Loucy (cell line): ENCODE measurements around the gene RNF7.

Experiments
- H2AFZ ChIP-seq: fragments of 200-600 bp; sonication (generic); 2 replicates; pipeline ENCODE4 v1.6.0; 2016; ENCODE audit warnings: antibody characterized with exemption, mild to moderate bottlenecking, low read length, moderate library complexity
- H3F3A ChIP-seq: fragments of 200-600 bp; 2 replicates; pipeline ENCODE4 v1.6.0; 2016; ENCODE audit warnings: antibody characterized with exemption, low read depth, mild to moderate bottlenecking
- H3K27me3 ChIP-seq: fragments of 200-600 bp; sonication (generic); 2 replicates; pipeline ENCODE4 v1.6.1; 2014; ENCODE audit warnings: low read length, mild to moderate bottlenecking; ENCODE audit not compliant: insufficient read depth, poor library complexity, severe bottlenecking
- H3K36me3 ChIP-seq: fragments of 200-600 bp; sonication (generic); 2 replicates; pipeline ENCODE4 v1.6.1; 2016; ENCODE audit warnings: low read length; ENCODE audit not compliant: insufficient read depth
- H3K4me1 ChIP-seq: fragments of 200-600 bp; sonication (generic); 2 replicates; pipeline ENCODE4 v1.5.1; 2014; ENCODE audit warnings: low read length, mild to moderate bottlenecking; ENCODE audit not compliant: insufficient read depth, poor library complexity, severe bottlenecking
- H3K4me2 ChIP-seq: fragments of 200-600 bp; sonication (generic); 2 replicates; pipeline ENCODE4 v1.6.0; 2014; ENCODE audit warnings: antibody characterized with exemption, low read length, low read depth, mild to moderate bottlenecking; ENCODE audit not compliant: poor library complexity, severe bottlenecking
- H3K4me3 ChIP-seq: fragments of 200-600 bp; sonication (generic); 2 replicates; pipeline ENCODE4 v1.5.1; 2014; ENCODE audit warnings: low read length, mild to moderate bottlenecking, mixed read lengths; ENCODE audit not compliant: poor library complexity, severe bottlenecking
- H3K79me2 ChIP-seq: fragments of 200-600 bp; sonication (generic); 2 replicates; pipeline ENCODE4 v1.6.1; 2014; ENCODE audit warnings: low read length; ENCODE audit not compliant: insufficient read depth
- H3K9ac ChIP-seq: fragments of 200-600 bp; sonication (generic); 2 replicates; pipeline ENCODE4 v1.6.0; 2014; ENCODE audit warnings: mild to moderate bottlenecking, low read depth, low read length, moderate library complexity; ENCODE audit not compliant: poor library complexity, severe bottlenecking
- H3K9me2 ChIP-seq: fragments of 200-600 bp; sonication (generic); replicated peaks from 2 replicates; pipeline ENCODE4 v1.6.1; 2016; ENCODE audit warnings: low read depth, low read length, mixed read lengths
- H3K9me3 ChIP-seq: fragments of 200-600 bp; sonication (generic); 2 replicates; pipeline ENCODE4 v1.6.1; 2014; ENCODE audit warnings: mild to moderate bottlenecking, antibody characterized with exemption, low read length, low read depth; ENCODE audit not compliant: insufficient read depth
- H4K20me1 ChIP-seq: fragments of 200-600 bp; sonication (generic); 2 replicates; pipeline ENCODE4 v1.6.0; 2014; ENCODE audit warnings: antibody characterized with exemption, low read length, mild to moderate bottlenecking; ENCODE audit not compliant: insufficient read depth, poor library complexity, severe bottlenecking
- CTCF ChIP-seq: fragments of 200-600 bp; sonication (generic); conservative IDR thresholded peaks from 2 replicates; pipeline ENCODE4 v1.5.1; 2014; ENCODE audit warnings: mild to moderate bottlenecking, antibody characterized with exemption, low read length
- EZH2phosphoT487 ChIP-seq: fragments of 200-600 bp; IDR thresholded peaks from 2 replicates; pipeline ENCODE4 v1.6.1; 2018; ENCODE audit warnings: antibody characterized with exemption, mild to moderate bottlenecking, moderate library complexity, borderline replicate concordance

Gene RNF7

GRCh38 chr3:141763088-141763750 is 25.1 kb downstream of the RNF7 start, which contains the start of gene GRK7:
Gene GRK7 (plus strand): TSS chr3:141763408. CDS start chr3:141778285, 14,877 bp downstream.
- TF ChIP-seq CTCF = no peak
- TF ChIP-seq EZH2phosphoT487 = no peak
- Histone ChIP-seq H3K4me1 (peaks cover 14% of the 10 kb centered on the region), H3K9ac (no peak within 1 kb of the TSS), H3K36me3 (no peaks in the 10 kb centered on the region), H3K79me2 (no peaks in the 10 kb centered on the region), H4K20me1 (no peaks in the 10 kb centered on the region), H3K9me2 (no peaks in the 10 kb centered on the region), H2AFZ (no peak within 1 kb of the TSS), H3K4me2 (no peak within 1 kb of the TSS), H3F3A (no peaks in the 10 kb centered on the region), H3K4me3 (no peak within 1 kb of the TSS), H3K9me3 (no peaks in the 10 kb centered on the region), H3K27me3 (no peaks in the 10 kb centered on the region)

DNA sequence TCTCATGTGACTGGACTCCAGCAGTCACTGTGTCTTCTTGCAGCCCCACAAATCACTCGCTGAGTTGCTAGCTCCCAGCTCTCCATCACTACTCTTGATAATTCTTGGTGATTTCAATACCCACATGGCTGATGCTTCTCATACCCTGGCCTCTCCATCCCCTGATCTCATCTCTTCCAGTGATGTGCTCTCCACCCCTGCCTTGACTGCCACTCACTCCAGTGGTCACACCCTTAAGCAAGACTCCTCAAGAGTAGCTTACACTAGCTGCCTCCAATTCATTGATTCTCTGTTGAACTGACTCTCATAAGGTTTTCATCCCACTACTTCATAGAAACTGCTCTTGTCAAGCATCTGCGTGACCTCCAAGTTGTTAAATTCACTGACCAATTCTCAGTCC is 25.9 kb downstream of the RNF7 start:
- no peak overlapping the region for H3K4me2 ChIP-seq
- no peaks in the 10 kb centered on the region for H4K20me1 ChIP-seq
- H3K27me3 ChIP-seq = no peaks in the 10 kb centered on the region
- no peaks in the 10 kb centered on the region for H3K79me2 ChIP-seq
- peaks cover 14% of the 10 kb centered on the region for H3K4me1 ChIP-seq
- H3K9me2 ChIP-seq = no peaks in the 10 kb centered on the region
- H3K9ac ChIP-seq = no peak overlapping the region
- H3K36me3 ChIP-seq = no peaks in the 10 kb centered on the region
- H3K4me3 ChIP-seq = no peak overlapping the region
- no peaks in the 10 kb centered on the region for H3F3A ChIP-seq
- no peak overlapping the region for H2AFZ ChIP-seq
- no peaks in the 10 kb centered on the region for H3K9me3 ChIP-seq
- TF ChIP-seq EZH2phosphoT487 (no peak), CTCF (no peak)

DNA sequence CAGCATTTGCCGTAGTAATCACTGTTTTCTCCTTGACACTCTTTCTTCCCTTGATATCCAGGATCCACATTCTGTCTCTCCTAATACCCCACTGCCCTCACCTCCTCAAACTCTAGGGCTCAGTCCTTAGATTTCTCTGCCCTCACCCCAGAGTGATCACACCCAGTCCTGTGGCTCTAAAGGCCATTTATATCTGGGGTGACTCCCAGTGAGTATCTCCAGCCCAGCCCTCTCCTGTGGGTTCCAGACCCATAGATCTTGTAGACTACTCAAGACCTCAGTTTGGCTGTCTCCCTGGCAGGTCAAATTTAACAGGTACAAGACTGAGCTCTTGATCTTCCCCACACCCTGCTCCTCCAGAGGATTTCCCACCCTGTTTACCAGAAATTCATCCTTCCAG is 26.4 kb downstream of the RNF7 start:
- H3K9ac ChIP-seq = peak overlapping the region; percentile 3
- peak overlapping the region; percentile 6 for H3K4me2 ChIP-seq
- H3K9me3 ChIP-seq = no peaks in the 10 kb centered on the region
- H3F3A ChIP-seq = no peaks in the 10 kb centered on the region
- H3K36me3 ChIP-seq = no peaks in the 10 kb centered on the region
- H4K20me1 ChIP-seq = no peaks in the 10 kb centered on the region
- TF ChIP-seq EZH2phosphoT487 (no peak), CTCF (no peak)
- H2AFZ ChIP-seq = peak overlapping the region; percentile 70; the same call in 1 of the 2 replicates
- H3K27me3 ChIP-seq = no peaks in the 10 kb centered on the region
- no peaks in the 10 kb centered on the region for H3K9me2 ChIP-seq
- H3K4me1 ChIP-seq = peaks cover 14% of the 10 kb centered on the region
- H3K79me2 ChIP-seq = no peaks in the 10 kb centered on the region
- H3K4me3 ChIP-seq = no peak overlapping the region
